ENCODE measurements around the gene SMARCC2.

GRCh38 chr12:56161690-56162351, 27.5 kb downstream of the SMARCC2 start:
- TF ChIP-seq, protein P1, sequence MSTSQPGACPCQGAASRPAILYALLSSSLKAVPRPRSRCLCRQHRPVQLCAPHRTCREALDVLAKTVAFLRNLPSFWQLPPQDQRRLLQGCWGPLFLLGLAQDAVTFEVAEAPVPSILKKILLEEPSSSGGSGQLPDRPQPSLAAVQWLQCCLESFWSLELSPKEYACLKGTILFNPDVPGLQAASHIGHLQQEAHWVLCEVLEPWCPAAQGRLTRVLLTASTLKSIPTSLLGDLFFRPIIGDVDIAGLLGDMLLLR (CRISPR knock-in tag; IDR thresholded peaks at IDR 0.05): no peak
- TF ChIP-seq ZNF282 (IDR thresholded peaks at IDR 0.05; ENCODE audit: partially characterized antibody): no peak
- TF ChIP-seq, protein P2, sequence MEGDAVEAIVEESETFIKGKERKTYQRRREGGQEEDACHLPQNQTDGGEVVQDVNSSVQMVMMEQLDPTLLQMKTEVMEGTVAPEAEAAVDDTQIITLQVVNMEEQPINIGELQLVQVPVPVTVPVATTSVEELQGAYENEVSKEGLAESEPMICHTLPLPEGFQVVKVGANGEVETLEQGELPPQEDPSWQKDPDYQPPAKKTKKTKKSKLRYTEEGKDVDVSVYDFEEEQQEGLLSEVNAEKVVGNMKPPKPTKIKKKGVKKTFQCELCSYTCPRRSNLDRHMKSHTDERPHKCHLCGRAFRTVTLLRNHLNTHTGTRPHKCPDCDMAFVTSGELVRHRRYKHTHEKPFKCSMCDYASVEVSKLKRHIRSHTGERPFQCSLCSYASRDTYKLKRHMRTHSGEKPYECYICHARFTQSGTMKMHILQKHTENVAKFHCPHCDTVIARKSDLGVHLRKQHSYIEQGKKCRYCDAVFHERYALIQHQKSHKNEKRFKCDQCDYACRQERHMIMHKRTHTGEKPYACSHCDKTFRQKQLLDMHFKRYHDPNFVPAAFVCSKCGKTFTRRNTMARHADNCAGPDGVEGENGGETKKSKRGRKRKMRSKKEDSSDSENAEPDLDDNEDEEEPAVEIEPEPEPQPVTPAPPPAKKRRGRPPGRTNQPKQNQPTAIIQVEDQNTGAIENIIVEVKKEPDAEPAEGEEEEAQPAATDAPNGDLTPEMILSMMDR (CRISPR knock-in tag; IDR thresholded peaks at IDR 0.05): no peak
- no peak for TF ChIP-seq ZNF274 (CRISPR knock-in tag; IDR thresholded peaks at IDR 0.05)
- TF ChIP-seq, protein P3, sequence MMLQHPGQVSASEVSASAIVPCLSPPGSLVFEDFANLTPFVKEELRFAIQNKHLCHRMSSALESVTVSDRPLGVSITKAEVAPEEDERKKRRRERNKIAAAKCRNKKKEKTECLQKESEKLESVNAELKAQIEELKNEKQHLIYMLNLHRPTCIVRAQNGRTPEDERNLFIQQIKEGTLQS (CRISPR knock-in tag; IDR thresholded peaks at IDR 0.05): no peak
- no peak for TF ChIP-seq FOXO4 (CRISPR knock-in tag; conservative IDR thresholded peaks at IDR 0.05)
- no peak for TF ChIP-seq REPIN1 (CRISPR knock-in tag; IDR thresholded peaks at IDR 0.05; ENCODE audit: borderline replicate concordance, low read depth)
